A673 (cell line): ENCODE data around the gene EDA.
A peak's percentile ranks its signal among the peaks of the same experiment; 100 is the strongest.

ENCODE experiments used
- CTCF ChIP-seq: fragments of 300-800, 200-600 bp; sonication (generic); conservative IDR thresholded peaks from 2 replicates; pipeline ENCODE4 v1.5.1; 2017; ENCODE audit warnings: low read depth, mild to moderate bottlenecking, antibody characterized with exemption, low read length, moderate library complexity, mixed read lengths
- EZH2 ChIP-seq: fragments of 200-600 bp; sonication (generic); IDR thresholded peaks from 2 replicates; pipeline ENCODE4 v1.6.1; 2017; ENCODE audit warnings: borderline replicate concordance, low read depth, mild to moderate bottlenecking, mixed read lengths, antibody characterized with exemption, low read length; ENCODE audit not compliant: poor library complexity, severe bottlenecking

GRCh38 chrX:69618803-69619202, 2.9 kb downstream of the EDA start:
- TF ChIP-seq CTCF = peak; percentile 66
- no peak for TF ChIP-seq EZH2
